ENCODE results near the gene MNX1.

MNX1 gene

GRCh38 chr7:157014635-157015555 is 4.4 kb upstream of the MNX1 start:
- no peak for DNase-seq

- DNase-seq = no peak
Measured at GRCh38 chr7:157013602-157014549, 3.4 kb upstream of the MNX1 start.

GRCh38 chr7:157013101-157013500 is 2.6 kb upstream of the MNX1 start:
- DNase-seq = no peak

- no peak for DNase-seq
Measured at GRCh38 chr7:157012113-157012547, 1.7 kb upstream of the MNX1 start.

- no peak for DNase-seq
Measured at GRCh38 chr7:157011333-157012112, 1.1 kb upstream of the MNX1 start.

- DNase-seq = no peak
Measured at GRCh38 chr7:157009778-157010587, 480 bp downstream of the MNX1 start.

- DNase-seq = no peak
Measured at GRCh38 chr7:157009170-157009777, 1.2 kb downstream of the MNX1 start.

- DNase-seq = no peak
Measured at GRCh38 chr7:157008206-157009169, 2.0 kb downstream of the MNX1 start.

- no peak for DNase-seq
Measured at GRCh38 chr7:157007470-157008066, 2.9 kb downstream of the MNX1 start.

- DNase-seq = no peak
Measured at GRCh38 chr7:157006829-157007469, 3.5 kb downstream of the MNX1 start.

GRCh38 chr7:157006205-157006747 is 4.2 kb downstream of the MNX1 start:
- DNase-seq = no peak

GRCh38 chr7:157005456-157006204 is 4.8 kb downstream of the MNX1 start:
- no peak for DNase-seq

GRCh38 chr7:157004521-157005455 is 5.7 kb downstream of the MNX1 start:
- no peak for DNase-seq

- no peak for DNase-seq
Measured at GRCh38 chr7:157003756-157004520, 6.5 kb downstream of the MNX1 start.

GRCh38 chr7:157003445-157003755 is 7.1 kb downstream of the MNX1 start:
- DNase-seq = no peak

- DNase-seq = no peak
Measured at GRCh38 chr7:157002819-157003421, 7.5 kb downstream of the MNX1 start.
